OCI-LY1 (cell line): ENCODE measurements around the gene CCDC85C.

Experiments
- CTCF ChIP-seq: fragments of 200-600 bp; sonication (generic), shearing (Covaris generic); IDR thresholded peaks from 2 replicates; pipeline ENCODE4 v1.5.1; 2017; ENCODE audit warnings: mild to moderate bottlenecking, antibody characterized with exemption, low read length, moderate library complexity, mixed read lengths
- EZH2 ChIP-seq: fragments of 200-600 bp; sonication (generic), shearing (Covaris generic); IDR thresholded peaks from 2 replicates; pipeline ENCODE4 v1.8.0; 2017; ENCODE audit warnings: borderline replicate concordance, mixed run types, mild to moderate bottlenecking, antibody characterized with exemption, low read length, moderate library complexity, mixed read lengths

GRCh38 chr14:99512110-99512449, 91.9 kb downstream of the CCDC85C start:
- TF ChIP-seq CTCF (no peak), EZH2 (no peak)
